GM21360 (cell line): ENCODE results near the gene CYFIP1.
A peak's percentile ranks its signal among the peaks of the same experiment; 100 is the strongest.
"Not testable (repeated sequence)": the region's sequence is repeated elsewhere in the genome, so short reads cannot be mapped to it uniquely, and the experiment has no call there.

Source experiments
- ATAC-seq: cut with Tn5 transposase; IDR thresholded peaks from one replicate; pipeline ENCODE4 v1.9.1; 2021; ENCODE audit warnings: mild to moderate bottlenecking, moderate library complexity; ENCODE audit not compliant: unreplicated experiment

The CYFIP1 gene

GRCh38 chr15:22980189-22981050 is at the start of gene CYFIP1:
Gene CYFIP1 (minus strand): TSS chr15:22980368. CDS start chr15:22947285, 33,083 bp downstream.
- ATAC-seq = peak; percentile 62

GRCh38 chr15:23026218-23026617 is 46.0 kb upstream of the CYFIP1 start:
- ATAC-seq = no peak

DNA sequence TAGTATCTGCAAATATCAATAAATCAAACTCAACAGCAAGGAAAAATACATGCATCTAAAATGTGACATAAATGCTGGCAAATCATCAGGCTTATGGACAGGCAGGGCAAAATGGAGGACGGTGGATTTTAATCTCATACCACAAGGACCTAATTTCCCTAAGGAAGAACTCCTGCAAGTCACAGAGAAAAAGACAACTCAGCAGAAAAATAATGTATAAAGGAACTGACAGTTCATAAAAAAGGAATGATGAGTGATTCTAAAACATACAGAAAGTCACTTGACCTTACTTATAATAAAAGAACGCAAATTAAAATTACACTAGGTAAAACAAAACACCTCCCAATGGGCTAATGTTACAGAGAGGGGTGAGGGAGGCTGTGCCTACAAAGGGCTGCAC is 42.0 kb upstream of the CYFIP1 start:
- ATAC-seq = no peak

GRCh38 chr15:23014394-23015000 is 34.3 kb upstream of the CYFIP1 start:
- no peak for ATAC-seq

DNA sequence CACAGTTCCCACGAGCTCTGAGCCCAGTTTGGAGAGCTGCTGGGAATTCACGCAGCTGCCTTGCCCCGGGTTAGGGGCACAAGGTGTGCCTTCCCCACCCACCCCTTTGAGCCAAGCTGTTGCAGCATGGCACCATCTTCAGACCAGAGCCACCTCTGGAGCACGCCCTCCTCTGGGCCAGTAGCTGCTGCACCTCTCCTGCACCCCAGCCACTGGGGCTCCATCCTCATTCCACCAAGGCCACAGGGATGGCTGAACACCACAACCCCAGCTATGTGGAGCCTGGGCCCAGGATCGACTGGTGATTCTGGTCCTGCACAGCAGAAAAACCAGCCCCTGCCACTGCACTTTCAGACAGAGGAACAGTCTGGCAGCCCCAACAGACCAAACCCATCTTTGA is 33.5 kb upstream of the CYFIP1 start:
- no peak for ATAC-seq

GRCh38 chr15:23012616-23013015 is 32.4 kb upstream of the CYFIP1 start:
- not testable (repeated sequence) for ATAC-seq

GRCh38 chr15:23003736-23004135 is 23.6 kb upstream of the CYFIP1 start:
- no peak for ATAC-seq

- ATAC-seq = no peak
Observed at GRCh38 chr15:23002920-23003319, 22.8 kb upstream of the CYFIP1 start.

DNA sequence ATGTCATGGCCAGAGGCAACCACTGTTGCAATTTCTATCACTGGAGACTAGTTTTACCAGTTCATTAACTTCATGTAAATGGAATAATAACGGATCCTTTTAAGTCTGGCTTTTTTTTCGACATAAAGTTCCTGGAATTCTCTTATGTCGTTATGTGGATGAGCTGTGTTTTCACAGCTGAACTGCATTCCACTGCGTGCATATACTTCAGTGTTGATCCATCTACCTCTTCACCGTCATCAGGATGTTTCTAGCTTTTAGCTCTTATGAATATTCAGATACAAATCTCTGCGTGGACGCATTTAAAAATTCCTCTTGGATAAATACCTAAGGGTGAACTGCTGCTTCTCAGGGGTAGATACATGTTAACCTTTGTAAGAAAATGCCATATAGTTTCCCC is 15.6 kb upstream of the CYFIP1 start:
- ATAC-seq = no peak

- no peak for ATAC-seq
Observed at GRCh38 chr15:22992024-22992326, 11.8 kb upstream of the CYFIP1 start.

DNA sequence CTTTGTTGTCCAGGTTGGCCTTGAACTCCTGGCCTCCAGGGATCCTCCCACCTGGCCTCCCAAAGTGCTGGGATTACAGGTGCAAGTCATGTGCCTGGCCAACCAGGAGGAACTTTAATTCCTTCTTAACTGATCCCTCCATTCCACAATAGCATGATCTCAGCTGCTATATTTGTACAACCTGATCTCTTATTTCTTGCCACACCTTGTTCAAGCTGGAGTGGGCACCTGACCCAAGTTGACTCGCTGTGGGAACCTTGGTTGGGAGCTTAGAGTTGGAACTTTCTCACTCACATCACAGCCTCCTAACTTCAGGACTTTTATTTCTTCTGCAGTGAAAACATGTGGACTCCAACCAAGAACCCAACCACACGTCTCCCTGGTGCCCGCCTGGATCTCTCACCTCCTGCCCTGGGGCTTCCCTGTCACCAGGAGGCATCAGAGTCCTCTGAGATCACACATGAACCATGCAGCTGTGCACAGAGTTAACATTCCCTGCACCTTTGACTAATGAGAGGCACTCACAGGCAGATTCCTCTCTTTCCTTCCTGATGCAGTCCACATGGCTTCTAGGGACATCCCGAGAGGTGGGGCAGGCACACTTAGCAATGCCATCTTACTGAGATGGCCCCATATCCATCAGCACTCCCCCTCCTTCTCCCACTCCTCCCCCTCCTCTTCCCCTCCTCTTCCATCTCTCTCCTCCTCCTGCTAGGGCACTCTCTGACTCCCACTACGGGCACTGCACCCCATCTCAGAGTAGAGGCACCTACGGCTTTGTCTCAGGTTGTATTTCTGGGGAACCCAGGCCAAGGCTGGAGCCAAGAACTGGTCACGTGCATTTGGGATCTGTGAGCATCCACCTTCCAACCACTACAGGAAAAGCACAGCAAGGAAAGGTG is 9.7 kb upstream of the CYFIP1 start:
- no peak for ATAC-seq

- ATAC-seq = no peak
Observed at GRCh38 chr15:22988811-22989210, 8.6 kb upstream of the CYFIP1 start.

- ATAC-seq = not testable (repeated sequence)
Observed at GRCh38 chr15:22981931-22982330, 1.8 kb upstream of the CYFIP1 start.

GRCh38 chr15:22981051-22981840 is 1.1 kb upstream of the CYFIP1 start:
- ATAC-seq = no peak

GRCh38 chr15:22979238-22980188 is 655 bp downstream of the CYFIP1 start:
- peak; percentile 49 for ATAC-seq

GRCh38 chr15:22978691-22979237 is 1.4 kb downstream of the CYFIP1 start:
- peak; percentile 21 for ATAC-seq

- ATAC-seq = no peak
Observed at GRCh38 chr15:22974745-22975144, 5.4 kb downstream of the CYFIP1 start.

- no peak for ATAC-seq
Observed at GRCh38 chr15:22973987-22974386, 6.2 kb downstream of the CYFIP1 start.

- ATAC-seq = no peak
Observed at GRCh38 chr15:22973286-22973685, 6.9 kb downstream of the CYFIP1 start.
